HL-60 (cell line): ENCODE data around the gene DPPA3.

Experiments
- CTCF ChIP-seq: IDR thresholded peaks from one replicate; pipeline ENCODE4 v1.5.1; 2011; ENCODE audit warnings: low read length, control low read depth, inconsistent platforms; ENCODE audit not compliant: insufficient read depth
- GABPA ChIP-seq: IDR thresholded peaks from 2 replicates; pipeline ENCODE4 v1.6.1; 2012; ENCODE audit warnings: low read depth
- POLR2AphosphoS5 ChIP-seq: IDR thresholded peaks from 2 replicates; pipeline ENCODE4 v1.6.1; 2012; ENCODE audit warnings: low read depth
- REST ChIP-seq: IDR thresholded peaks from 2 replicates; pipeline ENCODE4 v1.6.1; 2012; ENCODE audit warnings: low read depth; ENCODE audit not compliant: insufficient replicate concordance

GRCh38 chr12:7751394-7751793, 40.2 kb downstream of the DPPA3 start:
- TF ChIP-seq CTCF (no peak), REST (no peak), POLR2AphosphoS5 (no peak), GABPA (no peak)
